Erythroblast (primary cell): ENCODE results near the gene FRAS1.

Experiments
- DNase-seq, 2 experiments: peaks; one replicate each; lab custom pipeline; 2025; lab: John Stamatoyannopoulos, UW
- GATA1 ChIP-seq: IDR thresholded peaks from 2 replicates; pipeline ENCODE4 v1.6.1; 2011; ENCODE audit warnings: low read depth, mild to moderate bottlenecking, control low read depth, low read length, moderate library complexity
- POLR2A ChIP-seq: IDR thresholded peaks from 2 replicates; pipeline ENCODE4 v1.6.1; 2011; ENCODE audit warnings: mild to moderate bottlenecking, low read length

Gene FRAS1

GRCh38 chr4:78560296-78560963 is 503.3 kb downstream of the FRAS1 start:
- TF ChIP-seq GATA1 (no peak), POLR2A (no peak)
- peak in 1 of 2 experiments; percentile 43 for DNase-seq

GRCh38 chr4:78561677-78562076 is 504.6 kb downstream of the FRAS1 start:
- TF ChIP-seq GATA1: no peak
- no peak for TF ChIP-seq POLR2A
- DNase-seq: no peak

GRCh38 chr4:78562687-78563086 is 505.6 kb downstream of the FRAS1 start:
- DNase-seq: no peak
- TF ChIP-seq GATA1: no peak
- no peak for TF ChIP-seq POLR2A

- TF ChIP-seq POLR2A (no peak), GATA1 (no peak)
- no peak for DNase-seq
Measured at GRCh38 chr4:78565971-78566372, 508.8 kb downstream of the FRAS1 start.

- no peak for DNase-seq
- TF ChIP-seq GATA1: no peak
- no peak for TF ChIP-seq POLR2A
Measured at GRCh38 chr4:78566834-78567499, 509.8 kb downstream of the FRAS1 start.

- no peak for DNase-seq
- TF ChIP-seq POLR2A (no peak), GATA1 (no peak)
Measured at GRCh38 chr4:78567500-78568060, 510.5 kb downstream of the FRAS1 start.

GRCh38 chr4:78568640-78569305 is 511.6 kb downstream of the FRAS1 start:
- no peak for DNase-seq
- TF ChIP-seq POLR2A (no peak), GATA1 (no peak)

GRCh38 chr4:78569306-78569821 is 512.2 kb downstream of the FRAS1 start:
- TF ChIP-seq POLR2A (no peak), GATA1 (no peak)
- DNase-seq: no peak

GRCh38 chr4:78570117-78570516 is 513.0 kb downstream of the FRAS1 start:
- DNase-seq: no peak

GRCh38 chr4:78571804-78572203 is 514.7 kb downstream of the FRAS1 start:
- DNase-seq: no peak
- TF ChIP-seq POLR2A: no peak
- TF ChIP-seq GATA1: no peak

More at GRCh38 chr4:78570117-78570516, 513.0 kb downstream of the FRAS1 start:
- TF ChIP-seq POLR2A (no peak), GATA1 (no peak)

- no peak for DNase-seq
- no peak for TF ChIP-seq GATA1
- TF ChIP-seq POLR2A: no peak
Measured at GRCh38 chr4:78578674-78579425, 521.7 kb downstream of the FRAS1 start.

- no peak for DNase-seq
- TF ChIP-seq GATA1: no peak
Measured at GRCh38 chr4:78581618-78582017, 524.5 kb downstream of the FRAS1 start.

GRCh38 chr4:78584863-78585547 is 527.9 kb downstream of the FRAS1 start:
- TF ChIP-seq POLR2A (no peak), GATA1 (no peak)
- no peak for DNase-seq
